Activated B cell treated with CpG ODN at 0.5 μM for 24 hours (primary cell): ENCODE data around the gene MYRIP. TPM values are rescaled to one million over a fixed set of nuclear protein-coding genes. Genes with fewer than 3 reads are reported as not detected.

Source experiments
- ATAC-seq: fragments of 200-7000 bp; cut with Tn5 transposase; one replicate; pipeline ENCODE4 v1.10.0; 2021; ENCODE audit warnings: low read depth, mild to moderate bottlenecking, moderate library complexity
- CTCF ChIA-PET: fragments of 350-600 bp; sonication (Branson Sonifier 250); formaldehyde crosslinking; loops from one replicate; lab custom pipeline; 2021; ENCODE audit warnings: antibody characterized with exemption; lab: Charles Lee
- POLR2A ChIA-PET: fragments of 350-600 bp; sonication (Branson Sonifier 250); formaldehyde crosslinking; loops from one replicate; lab custom pipeline; 2021; ENCODE audit warnings: antibody characterized with exemption; lab: Charles Lee
- DNase-seq: peaks from one replicate; pipeline ENCODE4 v3.0.0; 2022
- H3K27ac Mint-ChIP-seq: one replicate; pipeline ENCODE4 v1.8.0; 2020; ENCODE audit warnings: mixed read lengths
- H3K27me3 Mint-ChIP-seq: one replicate; pipeline ENCODE4 v1.8.0; 2021; ENCODE audit warnings: mixed read lengths
- H3K36me3 Mint-ChIP-seq: one replicate; pipeline ENCODE4 v1.8.0; 2021; ENCODE audit warnings: low read depth, mixed read lengths
- H3K4me1 Mint-ChIP-seq: one replicate; pipeline ENCODE4 v1.8.0; 2021; ENCODE audit warnings: mixed read lengths
- H3K4me3 Mint-ChIP-seq: one replicate; pipeline ENCODE4 v1.8.0; 2020; ENCODE audit warnings: mild to moderate bottlenecking, mixed read lengths
- H3K9me3 Mint-ChIP-seq: one replicate; pipeline ENCODE4 v1.8.0; 2020; ENCODE audit warnings: mixed read lengths
- CTCF ChIP-seq: fragments of 200-600 bp; IDR thresholded peaks from one replicate; pipeline ENCODE4 v1.8.0; 2022; ENCODE audit warnings: antibody characterized with exemption, mild to moderate bottlenecking
- intact Hi-C: fragments of 100-400 bp; cut with micrococcal nuclease; formaldehyde crosslinking; loops from one replicate; pipeline ENCODE4 v1.15.1; 2024
- total RNA-seq: library from RNA; stranded (reverse); gene quantifications from 2 replicates; pipeline ENCODE4 v1.2.3, GENCODE V29; 2022

Gene MYRIP
- total RNA-seq, 1 donor from 2014 or later, result 0.20 TPM

- Mint-ChIP-seq H3K36me3 (peaks cover 22% of the 10 kb centered on the region), H3K27ac (no peak overlapping the region), H3K9me3 (peaks cover 7% of the 10 kb centered on the region), H3K4me3 (no peak overlapping the region), H3K27me3 (no peaks in the 10 kb centered on the region), H3K4me1 (no peaks in the 10 kb centered on the region)
- POLR2A ChIA-PET, result interaction anchor here (1.3 kb wide), 1 partner anchor 22 kb away, joined by 4 read pairs; the partner anchor contains the start of gene EIF1B
- TF ChIP-seq CTCF, result no peak
- DNase-seq (no peak), ATAC-seq (no peak)
- CTCF ChIA-PET, result no interaction called here
- intact Hi-C loops, result no loop called here
Measured at GRCh38 chr3:40287248-40287647, 477.8 kb downstream of the MYRIP start.

- no peak for ATAC-seq
- H3K4me3 Mint-ChIP-seq, result no peak overlapping the region
- POLR2A ChIA-PET, result no interaction called here
- no peak for DNase-seq
- CTCF ChIA-PET, result no interaction called here
- H3K9me3 Mint-ChIP-seq, result peaks cover 7% of the 10 kb centered on the region
- H3K36me3 Mint-ChIP-seq, result peaks cover 26% of the 10 kb centered on the region
- no peak overlapping the region for H3K27ac Mint-ChIP-seq
- intact Hi-C loops, result no loop called here
- no peaks in the 10 kb centered on the region for H3K27me3 Mint-ChIP-seq
- TF ChIP-seq CTCF, result no peak
- no peaks in the 10 kb centered on the region for H3K4me1 Mint-ChIP-seq
Measured at GRCh38 chr3:40290396-40290795, 481.0 kb downstream of the MYRIP start.

GRCh38 chr3:40291471-40291870 is 482.1 kb downstream of the MYRIP start:
- Mint-ChIP-seq H3K4me3 (no peak overlapping the region), H3K9me3 (peaks cover 7% of the 10 kb centered on the region), H3K36me3 (peaks cover 30% of the 10 kb centered on the region), H3K4me1 (no peaks in the 10 kb centered on the region), H3K27me3 (no peaks in the 10 kb centered on the region), H3K27ac (no peak overlapping the region)
- intact Hi-C loops, result no loop called here
- DNase-seq, result no peak
- ChIA-PET CTCF (no interaction called here), POLR2A (no interaction called here)
- TF ChIP-seq CTCF, result no peak
- ATAC-seq, result no peak

- DNase-seq (no peak), ATAC-seq (no peak)
- TF ChIP-seq CTCF, result no peak
- POLR2A ChIA-PET, result no interaction called here
- peaks cover 7% of the 10 kb centered on the region for H3K9me3 Mint-ChIP-seq
- H3K36me3 Mint-ChIP-seq, result peaks cover 32% of the 10 kb centered on the region
- CTCF ChIA-PET, result no interaction called here
- no peak overlapping the region for H3K4me3 Mint-ChIP-seq
- H3K27ac Mint-ChIP-seq, result no peak overlapping the region
- H3K27me3 Mint-ChIP-seq, result no peaks in the 10 kb centered on the region
- H3K4me1 Mint-ChIP-seq, result no peaks in the 10 kb centered on the region
- intact Hi-C loops, result no loop called here
Measured at GRCh38 chr3:40292637-40293349, 483.4 kb downstream of the MYRIP start.

GRCh38 chr3:40294434-40294833 is 485.0 kb downstream of the MYRIP start:
- ATAC-seq (no peak), DNase-seq (no peak)
- H3K9me3 Mint-ChIP-seq, result peaks cover 7% of the 10 kb centered on the region
- CTCF ChIA-PET, result no interaction called here
- POLR2A ChIA-PET, result no interaction called here
- H3K27me3 Mint-ChIP-seq, result no peaks in the 10 kb centered on the region
- no peak overlapping the region for H3K4me3 Mint-ChIP-seq
- no peak for TF ChIP-seq CTCF
- H3K4me1 Mint-ChIP-seq, result no peaks in the 10 kb centered on the region
- intact Hi-C loops, result no loop called here
- peaks cover 39% of the 10 kb centered on the region for H3K36me3 Mint-ChIP-seq
- H3K27ac Mint-ChIP-seq, result no peak overlapping the region
